ENCODE data around the gene EMILIN1.

EMILIN1 gene

GRCh38 chr2:27049422-27050280, 28.8 kb upstream of the EMILIN1 start:
- peaks cover 16% of the 10 kb centered on the region for H3K4me1 ChIP-seq (ENCODE audit: insufficient read depth, low read length)
- peak overlapping the region; percentile 86 for H2AFZ ChIP-seq (ENCODE audit: low read depth, low read length)
- H3K36me3 ChIP-seq (ENCODE audit: insufficient read depth, low read length) = peaks cover 17% of the 10 kb centered on the region
- no peaks in the 10 kb centered on the region for H3K9me3 ChIP-seq (ENCODE audit: low read length)
- H3K27me3 ChIP-seq (ENCODE audit: insufficient read depth, low read length) = no peaks in the 10 kb centered on the region
- H3K4me3 ChIP-seq (ENCODE audit: low read length) = peak overlapping the region; percentile 75

DNA sequence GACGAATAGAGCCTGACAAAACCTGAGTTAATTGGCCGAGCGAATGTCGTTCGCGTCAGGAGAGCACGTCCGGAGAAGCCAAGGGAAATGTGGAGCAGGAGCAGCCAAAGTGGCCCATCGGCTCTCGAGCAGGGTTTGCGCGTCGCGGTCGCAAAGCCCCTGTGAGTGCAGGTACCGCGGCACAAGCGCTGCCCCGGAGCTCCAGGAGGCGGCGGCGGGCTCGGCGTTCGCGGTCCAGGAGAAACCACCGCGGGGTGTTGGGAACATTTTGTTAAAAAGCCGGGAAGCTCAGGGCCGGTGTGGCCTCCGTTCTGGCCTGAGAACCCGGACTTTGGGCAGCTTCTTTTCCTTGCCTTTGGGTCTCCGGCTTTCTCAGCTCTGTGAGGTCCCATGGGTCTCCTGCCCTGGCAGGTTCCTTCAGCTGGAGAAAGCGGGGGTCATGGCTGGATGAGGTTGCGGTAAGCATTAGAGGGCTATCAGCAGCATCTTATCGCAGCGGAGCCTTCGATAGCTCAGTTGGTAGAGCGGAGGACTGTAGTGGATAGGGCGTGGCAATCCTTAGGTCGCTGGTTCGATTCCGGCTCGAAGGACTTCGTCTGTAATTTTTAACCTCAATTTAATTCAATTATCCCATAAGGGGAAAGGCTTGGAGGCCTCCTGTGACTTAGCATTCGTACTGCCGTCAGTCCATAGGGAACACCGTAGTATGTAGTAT, 28.0 kb upstream of the EMILIN1 start:
- peak overlapping the region; percentile 75 for H3K4me3 ChIP-seq (ENCODE audit: low read length)
- H3K4me1 ChIP-seq (ENCODE audit: insufficient read depth, low read length) = peaks cover 16% of the 10 kb centered on the region
- H3K9me3 ChIP-seq (ENCODE audit: low read length) = no peaks in the 10 kb centered on the region
- no peaks in the 10 kb centered on the region for H3K27me3 ChIP-seq (ENCODE audit: insufficient read depth, low read length)
- peak overlapping the region; percentile 86 for H2AFZ ChIP-seq (ENCODE audit: low read depth, low read length)
- peaks cover 25% of the 10 kb centered on the region for H3K36me3 ChIP-seq (ENCODE audit: insufficient read depth, low read length)

- peaks cover 16% of the 10 kb centered on the region for H3K4me1 ChIP-seq (ENCODE audit: insufficient read depth, low read length)
- H3K27me3 ChIP-seq (ENCODE audit: insufficient read depth, low read length) = no peaks in the 10 kb centered on the region
- H2AFZ ChIP-seq (ENCODE audit: low read depth, low read length) = peak within 1 kb of the TSS; percentile 86
- peaks cover 33% of the 10 kb centered on the region for H3K36me3 ChIP-seq (ENCODE audit: insufficient read depth, low read length)
- H3K9me3 ChIP-seq (ENCODE audit: low read length) = no peaks in the 10 kb centered on the region
- H3K4me3 ChIP-seq (ENCODE audit: low read length) = peak within 1 kb of the TSS; percentile 75
Observed at GRCh38 chr2:27050996-27051901, 27.2 kb upstream of the EMILIN1 start, which contains the start of gene AGBL5. Gene AGBL5 (plus strand): TSS chr2:27051668. CDS start chr2:27052959, 1,291 bp downstream.

GRCh38 chr2:27051902-27052645, 26.3 kb upstream of the EMILIN1 start:
- Histone ChIP-seq H3K36me3 (ENCODE audit: insufficient read depth, low read length) (peaks cover 41% of the 10 kb centered on the region), H3K9me3 (ENCODE audit: low read length) (no peaks in the 10 kb centered on the region), H2AFZ (ENCODE audit: low read depth, low read length) (peak overlapping the region; percentile 49), H3K4me1 (ENCODE audit: insufficient read depth, low read length) (peaks cover 16% of the 10 kb centered on the region), H3K27me3 (ENCODE audit: insufficient read depth, low read length) (no peaks in the 10 kb centered on the region), H3K4me3 (ENCODE audit: low read length) (peak overlapping the region; percentile 75)

- Histone ChIP-seq H2AFZ (ENCODE audit: low read depth, low read length) (no peak overlapping the region), H3K36me3 (ENCODE audit: insufficient read depth, low read length) (peaks cover 48% of the 10 kb centered on the region), H3K4me1 (ENCODE audit: insufficient read depth, low read length) (peaks cover 16% of the 10 kb centered on the region), H3K4me3 (ENCODE audit: low read length) (no peak overlapping the region), H3K9me3 (ENCODE audit: low read length) (no peaks in the 10 kb centered on the region), H3K27me3 (ENCODE audit: insufficient read depth, low read length) (no peaks in the 10 kb centered on the region)
Observed at GRCh38 chr2:27053321-27053720, 25.1 kb upstream of the EMILIN1 start.

DNA sequence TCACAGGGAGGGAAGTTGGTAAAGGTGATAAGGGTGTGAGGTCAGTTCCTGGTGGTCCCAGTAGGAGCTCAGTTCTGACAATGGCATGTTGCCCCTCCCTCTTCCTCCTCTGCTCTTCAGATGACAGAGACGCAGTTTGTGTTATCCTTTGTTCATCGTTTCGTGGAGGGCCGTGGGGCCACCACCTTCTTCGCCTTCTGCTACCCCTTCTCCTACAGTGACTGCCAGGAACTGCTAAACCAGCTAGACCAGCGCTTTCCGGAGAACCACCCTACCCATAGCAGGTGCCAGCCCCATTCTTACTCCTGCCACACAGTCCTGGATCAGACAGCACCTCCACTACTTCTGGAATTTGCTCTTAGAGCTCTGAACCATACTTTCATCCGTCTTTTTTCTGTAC, 24.6 kb upstream of the EMILIN1 start:
- Histone ChIP-seq H2AFZ (ENCODE audit: low read depth, low read length) (no peak overlapping the region), H3K27me3 (ENCODE audit: insufficient read depth, low read length) (no peaks in the 10 kb centered on the region), H3K4me1 (ENCODE audit: insufficient read depth, low read length) (peaks cover 16% of the 10 kb centered on the region), H3K36me3 (ENCODE audit: insufficient read depth, low read length) (peaks cover 52% of the 10 kb centered on the region), H3K4me3 (ENCODE audit: low read length) (no peak overlapping the region), H3K9me3 (ENCODE audit: low read length) (no peaks in the 10 kb centered on the region)

- Histone ChIP-seq H3K36me3 (ENCODE audit: insufficient read depth, low read length) (peaks cover 57% of the 10 kb centered on the region), H3K9me3 (ENCODE audit: low read length) (no peaks in the 10 kb centered on the region), H3K27me3 (ENCODE audit: insufficient read depth, low read length) (no peaks in the 10 kb centered on the region), H2AFZ (ENCODE audit: low read depth, low read length) (no peak overlapping the region), H3K4me1 (ENCODE audit: insufficient read depth, low read length) (peaks cover 10% of the 10 kb centered on the region), H3K4me3 (ENCODE audit: low read length) (no peak overlapping the region)
Observed at GRCh38 chr2:27054721-27055120, 23.7 kb upstream of the EMILIN1 start.

GRCh38 chr2:27057184-27057583, 21.2 kb upstream of the EMILIN1 start:
- no peaks in the 10 kb centered on the region for H3K9me3 ChIP-seq (ENCODE audit: low read length)
- peaks cover 62% of the 10 kb centered on the region for H3K36me3 ChIP-seq (ENCODE audit: insufficient read depth, low read length)
- H2AFZ ChIP-seq (ENCODE audit: low read depth, low read length) = no peak overlapping the region
- no peak overlapping the region for H3K4me3 ChIP-seq (ENCODE audit: low read length)
- no peaks in the 10 kb centered on the region for H3K27me3 ChIP-seq (ENCODE audit: insufficient read depth, low read length)
- peaks cover 6% of the 10 kb centered on the region for H3K4me1 ChIP-seq (ENCODE audit: insufficient read depth, low read length)

GRCh38 chr2:27058210-27058609, 20.2 kb upstream of the EMILIN1 start:
- Histone ChIP-seq H3K4me3 (ENCODE audit: low read length) (no peak overlapping the region), H3K27me3 (ENCODE audit: insufficient read depth, low read length) (no peaks in the 10 kb centered on the region), H2AFZ (ENCODE audit: low read depth, low read length) (no peak overlapping the region), H3K36me3 (ENCODE audit: insufficient read depth, low read length) (peaks cover 68% of the 10 kb centered on the region), H3K4me1 (ENCODE audit: insufficient read depth, low read length) (no peaks in the 10 kb centered on the region), H3K9me3 (ENCODE audit: low read length) (no peaks in the 10 kb centered on the region)

- Histone ChIP-seq H3K36me3 (ENCODE audit: insufficient read depth, low read length) (peaks cover 60% of the 10 kb centered on the region), H2AFZ (ENCODE audit: low read depth, low read length) (no peak overlapping the region), H3K4me3 (ENCODE audit: low read length) (no peak overlapping the region), H3K9me3 (ENCODE audit: low read length) (no peaks in the 10 kb centered on the region), H3K4me1 (ENCODE audit: insufficient read depth, low read length) (no peaks in the 10 kb centered on the region), H3K27me3 (ENCODE audit: insufficient read depth, low read length) (no peaks in the 10 kb centered on the region)
Observed at GRCh38 chr2:27059141-27059820, 19.1 kb upstream of the EMILIN1 start.

DNA sequence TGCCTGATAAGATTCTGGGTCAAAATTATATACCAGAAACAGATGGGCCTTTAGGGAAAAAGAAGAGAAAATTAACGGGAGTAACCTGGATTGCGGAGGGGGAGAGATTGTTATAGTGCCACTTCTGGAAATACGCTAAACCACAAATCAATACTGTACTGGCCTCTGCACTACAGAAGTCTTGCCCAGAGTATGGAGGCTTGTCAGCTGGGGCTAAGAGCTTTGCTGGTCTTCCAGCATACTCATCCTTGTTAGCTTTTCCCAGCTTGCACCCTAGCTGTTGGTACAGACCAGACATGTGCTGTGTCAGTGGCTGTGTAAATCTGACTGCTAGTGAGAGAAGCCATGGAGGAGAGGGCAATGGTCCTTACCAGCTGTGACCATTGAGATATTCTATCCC, 18.1 kb upstream of the EMILIN1 start:
- Histone ChIP-seq H3K36me3 (ENCODE audit: insufficient read depth, low read length) (peaks cover 54% of the 10 kb centered on the region), H3K9me3 (ENCODE audit: low read length) (no peaks in the 10 kb centered on the region), H3K4me1 (ENCODE audit: insufficient read depth, low read length) (no peaks in the 10 kb centered on the region), H3K4me3 (ENCODE audit: low read length) (no peak overlapping the region), H3K27me3 (ENCODE audit: insufficient read depth, low read length) (no peaks in the 10 kb centered on the region), H2AFZ (ENCODE audit: low read depth, low read length) (no peak overlapping the region)

DNA sequence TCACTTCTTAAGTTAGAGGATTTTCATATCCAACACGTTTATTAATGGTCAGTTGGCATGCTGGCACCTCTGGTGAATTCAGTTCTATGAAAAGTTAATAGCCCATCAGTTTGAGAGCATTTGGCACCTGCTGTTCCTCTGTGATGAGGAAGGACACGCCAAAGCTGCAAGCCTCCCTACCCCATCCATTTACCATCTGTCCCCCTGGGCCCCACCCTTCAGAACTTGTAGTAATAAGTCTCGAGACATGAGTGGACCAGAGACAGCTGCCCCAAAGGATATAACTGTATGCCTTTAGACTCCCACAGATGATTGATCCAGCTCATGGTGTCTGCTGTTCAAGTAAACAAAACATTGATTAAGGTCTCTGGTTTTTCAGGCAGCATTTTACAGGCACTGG, 13.3 kb upstream of the EMILIN1 start:
- H3K9me3 ChIP-seq (ENCODE audit: low read length) = no peaks in the 10 kb centered on the region
- no peaks in the 10 kb centered on the region for H3K27me3 ChIP-seq (ENCODE audit: insufficient read depth, low read length)
- no peak overlapping the region for H3K4me3 ChIP-seq (ENCODE audit: low read length)
- H3K36me3 ChIP-seq (ENCODE audit: insufficient read depth, low read length) = peaks cover 62% of the 10 kb centered on the region
- H3K4me1 ChIP-seq (ENCODE audit: insufficient read depth, low read length) = peaks cover 7% of the 10 kb centered on the region
- H2AFZ ChIP-seq (ENCODE audit: low read depth, low read length) = no peak overlapping the region

Data from neuron (in vitro differentiated cells).